MCF 10A (cell line): Measurements from ENCODE around the gene CA7. TPM values are rescaled to one million over a fixed set of nuclear protein-coding genes. Genes with fewer than 3 reads are reported as not detected.
A peak's percentile ranks its signal among the peaks of the same experiment; 100 is the strongest.

ENCODE experiments used
- BruUV-seq: library from RNA; stranded (reverse); fragments of 400-500 nt; replicated peaks from 2 replicates; lab custom pipeline; 2021; lab: Mats Ljungman, UMichigan
- CTCF ChIA-PET: fragments of 300-600 bp; sonication (Branson Sonifier 250); formaldehyde crosslinking; extraction: SDS; loops from one replicate; lab custom pipeline; 2021; ENCODE audit warnings: antibody characterized with exemption, inconsistent platforms; lab: Yijun Ruan, JAX
- POLR2A ChIA-PET: fragments of 300-600, 350-650 bp; sonication (Branson Sonifier 250); formaldehyde crosslinking; extraction: SDS; loops from one replicate; lab custom pipeline; 2020; ENCODE audit warnings: antibody characterized with exemption, inconsistent platforms; lab: Yijun Ruan, JAX
- DNase-seq: peaks from one replicate; pipeline ENCODE4 v3.0.0-alpha.2; 2018; ENCODE audit not compliant: unreplicated experiment
- H3K27ac Mint-ChIP-seq: one replicate; pipeline ENCODE4 v1.8.0; 2022; ENCODE audit warnings: mild to moderate bottlenecking, low read depth, mixed read lengths; ENCODE audit not compliant: unreplicated experiment
- H3K27me3 Mint-ChIP-seq: one replicate; pipeline ENCODE4 v1.8.0; 2022; ENCODE audit warnings: mixed read lengths; ENCODE audit not compliant: insufficient read depth, unreplicated experiment
- H3K36me3 Mint-ChIP-seq: one replicate; pipeline ENCODE4 v1.8.0; 2022; ENCODE audit warnings: mild to moderate bottlenecking, moderate library complexity, mixed read lengths; ENCODE audit not compliant: insufficient read depth, unreplicated experiment
- H3K4me1 Mint-ChIP-seq: one replicate; pipeline ENCODE4 v1.8.0; 2022; ENCODE audit warnings: mixed read lengths; ENCODE audit not compliant: insufficient read depth, unreplicated experiment
- H3K4me3 Mint-ChIP-seq: one replicate; pipeline ENCODE4 v1.8.0; 2022; ENCODE audit warnings: mild to moderate bottlenecking, moderate library complexity, mixed read lengths; ENCODE audit not compliant: unreplicated experiment
- H3K9me3 Mint-ChIP-seq: one replicate; pipeline ENCODE4 v1.8.0; 2022; ENCODE audit warnings: mixed read lengths; ENCODE audit not compliant: unreplicated experiment
- CTCF ChIP-seq: fragments of 200-600 bp; IDR thresholded peaks from one replicate; pipeline ENCODE4 v1.8.0; 2022; ENCODE audit warnings: antibody characterized with exemption, mild to moderate bottlenecking; ENCODE audit not compliant: unreplicated experiment
- intact Hi-C: fragments of 100-400 bp; cut with micrococcal nuclease; formaldehyde crosslinking; loops from 2 replicates; pipeline ENCODE4 v1.14.1; 2022
- total RNA-seq: library from RNA; stranded (reverse); gene quantifications from 2 replicates; pipeline ENCODE4 v1.2.3, GENCODE V29; 2022

Gene CA7
- total RNA-seq, 1 experiment from 2014 or later = not detected

- ChIA-PET CTCF (interaction anchor here (0.6 to 1.2 kb wide), 4 partner anchors 28 to 269 kb away, joined by 3 to 4 read pairs (median 3); no protein-coding TSS in a partner anchor), POLR2A (interaction anchor here (0.5 to 6.6 kb wide), 9 partner anchors 10 to 957 kb away, joined by 3 to 48 read pairs (median 4); partner anchors contain the start of genes CIAO2B and PDP2)
- Mint-ChIP-seq H3K4me3 (no peak overlapping the region), H3K27ac (peak overlapping the region; percentile 25), H3K9me3 (no peaks in the 10 kb centered on the region), H3K4me1 (peaks cover 36% of the 10 kb centered on the region), H3K27me3 (no peaks in the 10 kb centered on the region), H3K36me3 (peaks cover 3% of the 10 kb centered on the region)
- TF ChIP-seq CTCF = no peak
- DNase-seq = peak; percentile 58
- intact Hi-C loops = loop anchor here (5.0 kb wide), 1 partner anchor 282 kb away; the partner anchor contains the start of gene MATCAP1
- BruUV-seq = no TSS peak
These were observed 55.9 kb downstream of the CA7 start for GRCh38 chr16:66899945-66900710.

- H3K36me3 Mint-ChIP-seq = no peaks in the 10 kb centered on the region
- intact Hi-C loops = no loop called here
- CTCF ChIA-PET = interaction anchor here (0.6 to 1.1 kb wide), 5 partner anchors 18 to 53 kb away, joined by 3 to 4 read pairs (median 3); partner anchors contain the start of gene CDH16
- H3K4me3 Mint-ChIP-seq = no peak overlapping the region
- peaks cover 31% of the 10 kb centered on the region for H3K4me1 Mint-ChIP-seq
- DNase-seq = no peak
- POLR2A ChIA-PET = interaction anchor here (0.6 to 6.6 kb wide), 9 partner anchors 10 to 135 kb away, joined by 3 to 48 read pairs (median 4); partner anchors contain the start of genes CIAO2B and PDP2
- H3K27ac Mint-ChIP-seq = peak overlapping the region; percentile 25
- no peaks in the 10 kb centered on the region for H3K9me3 Mint-ChIP-seq
- no peaks in the 10 kb centered on the region for H3K27me3 Mint-ChIP-seq
- no TSS peak for BruUV-seq
- no peak for TF ChIP-seq CTCF
These were observed 56.7 kb downstream of the CA7 start for GRCh38 chr16:66900721-66901441.

GRCh38 chr16:66901626-66902025 is 57.4 kb downstream of the CA7 start:
- H3K4me1 Mint-ChIP-seq = peaks cover 23% of the 10 kb centered on the region
- CTCF ChIA-PET = interaction anchor here (1.0 to 1.1 kb wide), 2 partner anchors 17 to 26 kb away, joined by 3 to 4 read pairs; partner anchors contain the start of gene CDH16
- H3K36me3 Mint-ChIP-seq = no peaks in the 10 kb centered on the region
- POLR2A ChIA-PET = interaction anchor here (0.7 to 2.8 kb wide), 6 partner anchors 17 to 44 kb away, joined by 3 to 8 read pairs (median 4); partner anchors contain the start of genes CDH16 and CIAO2B
- BruUV-seq = no TSS peak
- no peak for TF ChIP-seq CTCF
- no peak for DNase-seq
- H3K27ac Mint-ChIP-seq = no peak overlapping the region
- H3K27me3 Mint-ChIP-seq = no peaks in the 10 kb centered on the region
- H3K9me3 Mint-ChIP-seq = no peaks in the 10 kb centered on the region
- no peak overlapping the region for H3K4me3 Mint-ChIP-seq
- intact Hi-C loops = no loop called here
